Kidney (tissue), 14 donors: ENCODE data around the gene SNED1. TPM values are rescaled to one million over a fixed set of nuclear protein-coding genes. Genes with fewer than 3 reads are reported as not detected.
A peak's percentile ranks its signal among the peaks of the same experiment; 100 is the strongest.

Experiments used
- DNase-seq, 5 donors: peaks; one replicate each; pipeline ENCODE4 v3.0.0-alpha.2; 2013 to 2020
- FAIRE-seq: peaks from 2 replicates; lab custom pipeline; 2012; peaks lifted over from hg19 to GRCh38; lab: Jason Lieb, UNC
- H3K27ac ChIP-seq, 2 donors: one replicate each; pipeline ENCODE4 v1.7.0; 2013; ENCODE audit warnings: low read depth in 2 of 2, low read length in 2 of 2, inconsistent platforms in 1 of 2
- H3K27me3 ChIP-seq: one replicate; pipeline ENCODE4 v1.7.1; 2013; ENCODE audit warnings: low read length, inconsistent platforms; ENCODE audit not compliant: control insufficient read depth, insufficient read depth
- H3K36me3 ChIP-seq, 3 donors: one replicate each; pipeline versions ENCODE4 v1.7.0 to v1.7.1; 2013; ENCODE audit warnings: low read length in 3 of 3, control low read depth in 1 of 3, inconsistent platforms in 1 of 3; ENCODE audit not compliant: insufficient read depth in 3 of 3, control insufficient read depth in 2 of 3
- H3K4me1 ChIP-seq, 3 donors: one replicate each; pipeline versions ENCODE4 v1.7.0 to v1.7.1; 2013; ENCODE audit warnings: low read length in 3 of 3, inconsistent platforms in 1 of 3, low read depth in 1 of 3; ENCODE audit not compliant: control insufficient read depth in 2 of 3, insufficient read depth in 2 of 3
- H3K4me3 ChIP-seq, 3 donors: one replicate each; pipeline versions ENCODE4 v1.7.0 to v1.8.1; 2013; ENCODE audit warnings: low read length in 3 of 3, control low read depth in 1 of 3, inconsistent platforms in 1 of 3
- H3K9ac ChIP-seq, 3 donors: one replicate each; pipeline versions ENCODE4 v1.7.0 to v1.7.1; 2013; ENCODE audit warnings: low read length in 3 of 3, control low read depth in 1 of 3, inconsistent platforms in 1 of 3
- H3K9me3 ChIP-seq, 3 donors: one replicate each; pipeline versions ENCODE4 v1.7.0 to v1.7.1; 2013; ENCODE audit warnings: low read length in 3 of 3, control low read depth in 1 of 3, inconsistent platforms in 1 of 3; ENCODE audit not compliant: control insufficient read depth in 2 of 3, insufficient read depth in 1 of 3
- intact Hi-C: fragments of 100-400 bp; cut with DNase I; formaldehyde crosslinking; loops from one replicate; pipeline ENCODE4 v1.11.1; 2022
- polyA plus RNA-seq: library from polyadenylated mRNA; stranded (reverse); fragments of 350-450 nt; fragmentation: Illumina TruSeq; extraction: RNeasy Lipid Tissue Mini Kit (QIAGEN cat#74804); gene quantifications from one replicate; pipeline ENCODE4 v1.2.3, GENCODE V29; 2014; ENCODE audit warnings: low read depth, low replicate concordance; ENCODE audit not compliant: insufficient read depth
- total RNA-seq: library from RNA; stranded (reverse); fragmentation: NEBNext Ultra II Directional; extraction: Animal tissue kit (Norgen Biotek cat#: 25700); gene quantifications from one replicate; pipeline ENCODE4 v1.2.1, GENCODE V29; 2021
- TF ChIP-seq, protein P1 (sequence below): IDR thresholded peaks from 3 replicates; pipeline ENCODE4 v1.5.1; 2012; ENCODE audit warnings: mild to moderate bottlenecking, moderate library complexity, borderline replicate concordance; ENCODE audit not compliant: insufficient read depth; ENCODE audit errors: extremely low read depth
- donor health status: control.
- donor health status: control.
- donor health status: control.
- donor health status: control.
- donor health status: control.
- donor health status: DM: yes; HTN: yes; CAD: no.
- donor health status: Normal renal cell carcinoma (clear cell type).

Gene SNED1
- total and polyA plus RNA-seq, 2 donors from 2014 or later = 3.0 to 42.1 TPM

- no peaks in the 10 kb centered on the region for H3K9me3 ChIP-seq
- H3K9ac ChIP-seq = no peak overlapping the region
- no peaks in the 10 kb centered on the region for H3K27me3 ChIP-seq
- no peak overlapping the region for H3K27ac ChIP-seq
- intact Hi-C loops = no loop called here
- H3K4me3 ChIP-seq = no peak overlapping the region
- peaks cover 0 to 3% (median 0%) of the 10 kb centered on the region in 3 donors for H3K36me3 ChIP-seq
- DNase-seq = no peak
- TF ChIP-seq, protein P1, sequence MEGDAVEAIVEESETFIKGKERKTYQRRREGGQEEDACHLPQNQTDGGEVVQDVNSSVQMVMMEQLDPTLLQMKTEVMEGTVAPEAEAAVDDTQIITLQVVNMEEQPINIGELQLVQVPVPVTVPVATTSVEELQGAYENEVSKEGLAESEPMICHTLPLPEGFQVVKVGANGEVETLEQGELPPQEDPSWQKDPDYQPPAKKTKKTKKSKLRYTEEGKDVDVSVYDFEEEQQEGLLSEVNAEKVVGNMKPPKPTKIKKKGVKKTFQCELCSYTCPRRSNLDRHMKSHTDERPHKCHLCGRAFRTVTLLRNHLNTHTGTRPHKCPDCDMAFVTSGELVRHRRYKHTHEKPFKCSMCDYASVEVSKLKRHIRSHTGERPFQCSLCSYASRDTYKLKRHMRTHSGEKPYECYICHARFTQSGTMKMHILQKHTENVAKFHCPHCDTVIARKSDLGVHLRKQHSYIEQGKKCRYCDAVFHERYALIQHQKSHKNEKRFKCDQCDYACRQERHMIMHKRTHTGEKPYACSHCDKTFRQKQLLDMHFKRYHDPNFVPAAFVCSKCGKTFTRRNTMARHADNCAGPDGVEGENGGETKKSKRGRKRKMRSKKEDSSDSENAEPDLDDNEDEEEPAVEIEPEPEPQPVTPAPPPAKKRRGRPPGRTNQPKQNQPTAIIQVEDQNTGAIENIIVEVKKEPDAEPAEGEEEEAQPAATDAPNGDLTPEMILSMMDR = no peak
- no peak for FAIRE-seq
- H3K4me1 ChIP-seq = no peaks in the 10 kb centered on the region
These were observed 111.7 kb downstream of the SNED1 start for GRCh38 chr2:241110089-241110606.

- no peak overlapping the region for H3K9ac ChIP-seq
- H3K4me1 ChIP-seq = no peaks in the 10 kb centered on the region
- H3K36me3 ChIP-seq = peaks cover 0 to 3% (median 0%) of the 10 kb centered on the region in 3 donors
- intact Hi-C loops = no loop called here
- H3K27ac ChIP-seq = no peak overlapping the region
- no peaks in the 10 kb centered on the region for H3K27me3 ChIP-seq
- H3K9me3 ChIP-seq = no peaks in the 10 kb centered on the region
- no peak for FAIRE-seq
- DNase-seq = peak in 1 of 5 donors; percentile 68
- TF ChIP-seq, protein P1 = no peak
- no peak overlapping the region for H3K4me3 ChIP-seq
These were observed 112.4 kb downstream of the SNED1 start for GRCh38 chr2:241110607-241111439.

DNA sequence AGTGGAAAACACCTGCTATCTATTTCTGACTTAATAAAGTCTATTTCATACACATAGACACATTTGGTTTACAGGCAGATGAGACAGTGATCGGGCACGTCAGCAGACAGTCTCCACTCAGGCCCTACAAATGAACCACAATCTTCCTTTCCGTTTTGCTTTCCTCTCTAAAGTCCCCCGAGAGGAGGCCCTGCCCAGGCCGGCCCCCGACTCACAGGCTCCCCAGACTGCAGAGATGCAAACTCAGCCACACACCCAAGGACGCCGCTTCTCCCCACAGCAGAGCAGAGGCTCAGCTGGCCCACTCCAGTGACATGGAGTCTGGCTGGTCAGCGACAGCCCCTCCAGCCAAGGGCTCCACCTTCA is 113.0 kb downstream of the SNED1 start:
- Histone ChIP-seq H3K36me3 (peaks cover 0 to 3% (median 0%) of the 10 kb centered on the region in 3 donors), H3K27me3 (no peaks in the 10 kb centered on the region), H3K9me3 (no peaks in the 10 kb centered on the region), H3K4me3 (no peak overlapping the region), H3K4me1 (no peaks in the 10 kb centered on the region), H3K9ac (no peak overlapping the region), H3K27ac (no peak overlapping the region)
- DNase-seq (peak in 1 of 5 donors; percentile 33), FAIRE-seq (no peak)
- TF ChIP-seq, protein P1 = no peak
- intact Hi-C loops = no loop called here
